ENCODE results near the gene KRTAP9-7.
A peak's percentile ranks its signal among the peaks of the same experiment; 100 is the strongest.

KRTAP9-7 gene

DNA sequence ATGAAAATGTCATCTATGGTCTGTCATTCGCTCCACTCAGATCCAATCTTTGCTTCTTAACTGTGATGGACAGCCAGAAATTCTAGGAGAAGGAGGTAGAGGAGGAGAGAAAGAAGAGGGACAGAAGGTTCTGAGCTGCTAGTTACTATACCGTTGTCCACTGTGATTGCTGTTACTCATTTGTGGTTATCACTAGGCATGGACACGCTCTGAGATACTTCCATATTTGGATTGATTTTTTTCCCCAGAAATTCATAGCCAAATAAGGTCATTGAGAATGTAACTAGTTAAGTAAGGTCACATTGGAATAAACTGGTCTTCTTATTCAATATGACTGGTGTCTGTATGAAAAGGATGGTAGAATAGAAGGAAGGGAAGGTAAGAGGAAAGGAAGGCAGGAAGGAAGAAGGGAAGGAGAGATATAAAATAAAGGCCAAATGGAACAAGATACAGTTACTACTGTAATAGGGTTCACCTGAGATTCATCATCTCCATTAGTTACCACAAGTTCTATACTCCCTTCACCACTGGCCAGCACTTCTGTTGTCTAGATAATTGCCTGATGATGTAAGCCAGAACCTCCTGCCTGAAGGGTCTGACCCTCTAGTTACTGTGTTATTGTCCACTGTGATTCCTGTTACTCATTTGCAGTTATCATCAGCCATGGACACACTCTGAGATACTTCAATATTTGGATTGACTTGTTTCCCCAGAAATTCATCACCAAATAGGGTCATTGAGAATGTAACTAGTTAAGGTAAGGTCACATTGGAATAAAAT lies 2.9 kb downstream of the KRTAP9-7 start:
- no peak for DNase-seq

DNA sequence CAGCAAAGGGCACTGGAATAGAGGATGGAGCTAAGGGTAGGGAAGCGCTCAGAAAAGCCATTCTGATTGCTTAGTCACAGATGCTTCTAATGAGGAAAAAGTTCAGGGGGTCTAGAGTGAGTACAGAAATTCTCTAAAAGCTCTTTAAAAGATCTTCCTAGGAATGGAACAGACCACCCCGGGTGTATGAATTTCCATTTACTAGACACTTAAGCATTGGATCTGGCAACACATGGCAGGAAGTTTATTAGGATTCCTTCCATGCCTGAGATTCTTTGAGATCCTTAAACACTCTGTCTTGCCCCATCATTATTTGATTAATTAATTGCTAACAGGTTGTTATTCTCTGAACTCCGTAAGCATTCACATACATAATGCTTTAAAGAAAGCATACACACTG lies 8.5 kb downstream of the KRTAP9-7 start:
- DNase-seq = no peak

DNA sequence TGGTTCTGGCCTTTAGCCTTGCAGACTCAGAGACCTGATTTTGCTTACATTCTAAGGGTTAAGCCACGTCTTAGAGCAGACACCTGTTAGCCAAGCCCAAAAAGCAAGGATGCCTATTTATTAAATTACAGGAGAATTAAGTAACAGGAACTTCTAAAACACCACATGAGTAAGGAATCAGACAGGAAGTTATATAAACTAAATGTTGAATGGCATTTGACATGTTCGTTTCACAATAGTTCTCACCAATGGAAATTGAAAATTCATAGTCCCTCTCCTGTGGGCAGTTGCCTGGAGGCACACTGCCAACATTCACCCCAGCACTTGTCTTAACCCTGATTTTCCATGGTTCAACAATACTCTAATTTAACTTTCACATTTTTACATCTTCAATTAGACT lies 9.0 kb downstream of the KRTAP9-7 start:
- DNase-seq = no peak

DNA sequence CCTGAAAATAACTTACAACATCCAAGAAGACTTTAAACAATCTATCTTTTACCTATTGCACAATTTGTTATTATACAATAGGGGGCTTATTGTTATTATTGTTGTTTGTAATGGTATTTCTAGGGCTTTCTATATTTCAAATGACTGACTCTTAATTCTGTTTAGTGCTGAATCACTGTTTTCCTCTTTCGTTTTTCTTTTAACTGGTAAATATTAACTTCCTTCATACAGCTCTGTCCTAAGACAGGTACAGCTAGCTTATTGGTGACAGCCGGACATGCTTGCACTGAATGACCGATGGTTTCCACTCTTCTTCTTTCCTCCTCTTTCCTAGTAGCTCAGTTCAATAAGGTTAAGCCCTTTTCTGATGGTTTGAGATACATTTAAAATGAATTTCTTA lies 11.6 kb downstream of the KRTAP9-7 start:
- no peak for DNase-seq

DNA sequence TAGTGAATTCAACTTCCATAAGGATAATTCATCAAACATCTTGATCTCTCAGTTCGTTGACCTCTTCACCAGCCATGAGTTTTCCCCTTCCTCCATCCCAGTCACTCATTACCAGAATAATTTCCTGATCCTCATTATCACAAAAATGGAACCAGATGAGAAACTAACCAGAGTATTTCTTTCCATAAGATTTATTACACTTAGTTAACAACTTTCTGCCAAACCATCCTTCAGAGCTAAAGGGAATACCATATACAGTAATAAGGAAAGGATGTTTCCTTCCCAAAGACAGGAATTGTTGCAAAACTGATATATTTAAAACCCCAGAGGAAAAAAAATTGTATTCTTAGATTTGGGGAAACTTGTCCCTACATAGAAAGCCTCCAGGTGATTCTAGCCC lies 18.5 kb downstream of the KRTAP9-7 start:
- DNase-seq = no peak

DNA sequence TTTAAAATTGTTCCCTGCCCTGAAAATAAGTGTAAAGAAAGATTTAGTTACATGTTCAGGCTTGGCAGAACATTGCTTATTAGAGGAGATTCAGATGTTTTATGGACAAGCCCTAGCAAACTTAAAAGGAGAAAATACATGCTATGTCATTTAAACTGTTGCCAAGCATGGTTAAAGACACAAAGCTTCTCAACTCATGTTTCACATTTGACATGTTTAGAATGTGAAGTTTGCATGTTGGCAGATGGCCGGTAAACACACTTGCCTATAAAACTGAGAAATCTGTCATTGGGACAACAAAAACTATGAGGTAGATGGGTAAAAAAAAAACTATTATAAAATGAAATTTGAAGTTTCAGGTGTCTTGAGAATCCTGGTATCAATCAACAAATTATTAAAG lies 21.3 kb downstream of the KRTAP9-7 start:
- no peak for DNase-seq

DNA sequence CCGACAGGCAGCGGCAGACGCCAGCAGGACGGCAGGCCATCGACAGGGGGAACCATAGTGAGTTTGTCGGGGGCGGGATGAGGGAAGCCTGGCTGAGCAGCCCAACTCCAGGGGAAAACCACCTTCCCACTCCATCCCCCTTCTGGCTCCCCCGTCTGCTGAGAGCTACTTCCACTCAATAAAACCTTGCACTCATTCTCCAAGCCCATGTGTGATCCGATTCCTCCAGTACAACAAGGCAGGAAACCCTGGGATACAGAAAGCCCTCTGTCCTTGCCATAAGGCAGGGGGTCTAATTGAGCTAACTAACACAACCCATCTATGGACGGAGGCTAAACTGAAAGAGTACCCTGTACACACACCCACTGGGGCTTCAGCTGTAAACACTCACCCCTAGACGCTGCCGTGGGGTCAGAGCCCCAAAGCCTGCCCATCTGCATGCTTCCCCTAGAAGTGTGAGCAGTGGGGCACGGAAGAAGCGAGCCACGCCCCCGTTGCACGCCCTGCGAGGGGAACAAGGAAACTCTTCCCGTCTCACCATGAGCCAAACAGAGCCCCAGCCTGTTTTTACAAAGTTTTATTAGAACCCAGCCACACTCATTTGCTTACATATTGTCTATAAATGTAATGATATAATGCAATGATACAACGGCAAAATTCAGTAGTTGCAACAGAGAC lies 23.1 kb downstream of the KRTAP9-7 start:
- DNase-seq = no peak

DNA sequence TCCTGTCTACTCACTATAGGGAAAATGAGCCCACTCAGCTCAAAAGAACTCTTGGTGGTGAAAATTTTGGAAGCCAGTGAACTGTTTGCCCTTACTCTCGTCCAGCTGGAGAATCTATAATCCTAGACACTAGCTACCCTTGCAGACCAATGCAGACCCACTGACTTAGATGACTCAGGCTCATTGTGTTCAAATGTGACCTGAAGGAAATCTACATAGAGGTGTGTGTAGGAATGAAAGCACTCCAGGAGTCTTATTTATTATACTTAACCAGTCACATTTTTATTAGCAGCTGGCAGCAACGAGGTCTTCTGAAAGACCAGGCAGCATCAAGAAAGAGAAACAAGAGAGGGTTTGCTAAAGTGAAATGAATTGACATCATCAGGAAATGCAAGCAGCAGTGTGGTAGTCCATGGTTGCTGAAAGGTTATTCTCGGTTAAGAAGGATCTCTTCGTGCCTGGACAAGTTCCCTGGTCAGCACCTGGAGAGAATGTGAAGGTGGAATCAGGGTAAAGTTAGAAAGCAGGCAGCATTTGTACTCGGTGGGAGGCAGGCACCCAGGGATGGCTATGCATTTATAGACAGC lies 25.8 kb downstream of the KRTAP9-7 start:
- DNase-seq = no peak

DNA sequence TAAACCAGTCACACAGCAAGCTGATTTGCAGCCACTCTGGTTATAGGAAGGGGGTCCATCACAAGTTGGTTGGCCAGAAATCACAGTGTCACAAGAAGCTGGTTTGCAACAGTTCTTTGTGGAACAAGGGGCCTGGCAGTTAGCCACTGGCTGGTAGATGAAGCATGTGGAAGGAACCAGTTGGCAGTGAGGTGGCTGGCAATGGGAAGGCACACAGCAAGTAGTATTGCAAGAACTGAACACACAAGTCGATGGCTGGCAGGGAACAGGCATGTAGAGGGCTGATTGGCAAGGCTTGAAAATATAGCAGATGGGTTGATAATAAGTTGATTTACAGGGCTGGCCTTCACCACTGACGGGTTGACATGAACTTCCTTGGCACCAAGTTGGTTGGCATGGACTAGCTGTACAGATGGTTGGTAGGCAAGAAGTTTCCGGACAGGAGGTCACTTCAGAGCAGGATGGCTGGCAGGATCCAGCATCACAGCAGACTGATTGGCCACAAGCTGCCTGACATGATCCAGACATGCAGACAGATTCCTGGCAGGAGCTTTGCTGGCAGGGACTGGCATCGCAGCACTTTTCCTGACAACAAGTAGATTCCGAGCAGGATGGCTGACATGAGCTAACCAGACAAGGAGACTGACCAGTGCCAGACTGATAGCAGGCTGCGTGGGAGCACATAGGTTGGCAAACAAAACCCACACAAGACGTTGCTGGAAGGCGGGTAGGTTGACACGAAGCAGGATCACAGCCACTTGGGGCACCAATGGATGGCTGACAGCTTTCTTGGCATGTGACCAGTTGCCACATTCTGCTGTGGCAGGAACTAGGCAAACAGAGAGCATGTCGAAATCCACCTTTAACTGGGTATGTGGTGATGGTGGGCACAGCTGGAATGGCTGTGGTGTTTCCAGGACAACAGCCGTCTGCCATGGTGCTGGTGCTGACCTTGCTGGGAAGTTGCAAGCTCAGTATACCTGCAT lies 26.7 kb downstream of the KRTAP9-7 start, which contains the start of gene KRTAP29-1:
Gene KRTAP29-1 (minus strand): TSS at position 936 of the 986 bp plus-strand sequence. CDS start 0 bp downstream, at position 936.
- DNase-seq = no peak

DNA sequence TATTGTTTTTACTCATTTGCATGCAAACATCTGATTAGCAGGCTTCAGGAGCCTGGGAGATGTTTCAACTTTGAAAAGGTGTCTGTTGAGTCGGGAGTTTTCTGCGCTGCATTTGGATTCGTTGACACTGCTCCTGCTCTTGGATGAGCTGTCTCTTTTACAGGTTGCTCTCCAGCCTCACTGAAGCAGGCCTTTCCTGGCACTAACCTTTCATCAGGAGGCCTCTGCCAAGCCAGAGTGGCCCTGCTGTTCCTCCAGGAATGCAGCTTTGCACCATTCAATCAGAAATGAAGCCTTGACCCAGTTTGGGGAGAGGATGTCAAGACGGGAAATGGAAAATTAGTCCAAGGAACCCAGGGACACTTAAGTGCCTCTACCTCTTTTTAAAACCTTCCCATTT lies 27.5 kb downstream of the KRTAP9-7 start:
- no peak for DNase-seq

DNA sequence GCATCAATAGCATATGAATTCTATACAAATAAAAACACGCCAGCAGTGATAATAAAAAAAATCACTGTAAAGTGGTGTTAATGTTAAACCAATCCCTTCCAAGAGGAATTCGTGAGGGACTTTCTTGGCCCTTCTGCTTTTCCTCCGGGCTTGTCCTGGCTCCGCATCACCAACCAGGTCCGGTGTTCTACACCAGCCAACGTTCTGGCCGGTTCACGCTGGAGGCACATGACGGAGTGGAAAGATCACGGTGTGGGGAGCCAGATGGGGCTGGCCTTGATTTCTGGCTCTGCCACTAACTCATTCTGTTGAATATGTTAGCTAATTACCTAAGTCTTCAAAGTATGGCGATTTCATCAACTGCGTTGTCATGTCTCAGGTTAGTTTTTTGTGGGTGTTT lies 28.6 kb downstream of the KRTAP9-7 start:
- no peak for DNase-seq

DNA sequence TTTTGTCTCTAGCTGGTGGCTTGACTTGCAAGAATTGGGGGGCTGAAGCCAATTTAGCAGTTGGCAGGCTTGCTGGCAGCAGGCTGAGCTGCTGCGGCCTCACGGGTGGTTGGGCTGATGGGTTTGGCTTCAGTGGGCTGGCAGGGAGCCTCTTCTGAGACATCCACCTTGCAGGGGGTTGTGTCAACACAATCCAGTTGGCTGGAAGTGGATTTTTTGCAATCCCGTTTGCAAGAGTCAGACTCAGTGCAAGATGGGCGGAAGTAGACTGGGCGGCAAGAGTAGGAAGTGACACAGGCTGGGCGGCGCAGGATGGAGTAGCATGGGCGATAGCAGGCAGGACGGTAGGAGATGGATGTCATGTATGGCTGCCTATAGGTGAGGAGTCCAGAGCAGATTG lies 32.1 kb downstream of the KRTAP9-7 start:
- DNase-seq = no peak

DNA sequence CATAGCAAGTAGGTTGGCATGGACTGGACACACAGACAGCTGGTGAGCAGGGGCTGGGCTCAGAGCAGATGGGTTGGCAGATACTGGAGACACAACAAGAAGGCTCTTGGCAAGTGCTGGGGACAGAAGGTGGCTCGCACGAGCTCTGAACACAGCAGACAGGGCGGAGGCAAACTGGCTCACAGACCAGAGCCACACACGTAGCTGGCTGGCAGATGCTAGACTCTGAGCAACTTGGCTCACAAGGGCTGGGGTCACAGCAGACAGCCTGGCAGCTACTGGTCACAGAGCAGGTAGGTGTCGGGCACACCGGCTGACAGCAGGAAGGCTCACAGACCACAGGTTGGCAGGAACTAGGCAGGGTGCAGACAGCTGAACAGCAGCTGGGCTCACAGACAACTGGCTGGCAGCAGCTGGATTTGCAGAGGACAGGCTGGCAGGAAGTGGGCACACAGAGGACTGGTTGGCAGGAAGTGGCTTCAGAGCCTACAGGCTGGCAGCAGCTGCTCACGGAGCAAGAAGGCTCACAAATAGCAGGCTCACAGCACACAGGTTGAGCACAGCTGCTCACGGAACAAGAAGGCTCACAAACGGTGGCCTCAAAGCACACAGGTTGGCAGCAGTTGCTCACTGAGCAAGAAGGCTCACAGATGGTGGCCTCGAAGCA lies 32.9 kb downstream of the KRTAP9-7 start:
- peak in 1 of 2 experiments; percentile 11 for DNase-seq

DNA sequence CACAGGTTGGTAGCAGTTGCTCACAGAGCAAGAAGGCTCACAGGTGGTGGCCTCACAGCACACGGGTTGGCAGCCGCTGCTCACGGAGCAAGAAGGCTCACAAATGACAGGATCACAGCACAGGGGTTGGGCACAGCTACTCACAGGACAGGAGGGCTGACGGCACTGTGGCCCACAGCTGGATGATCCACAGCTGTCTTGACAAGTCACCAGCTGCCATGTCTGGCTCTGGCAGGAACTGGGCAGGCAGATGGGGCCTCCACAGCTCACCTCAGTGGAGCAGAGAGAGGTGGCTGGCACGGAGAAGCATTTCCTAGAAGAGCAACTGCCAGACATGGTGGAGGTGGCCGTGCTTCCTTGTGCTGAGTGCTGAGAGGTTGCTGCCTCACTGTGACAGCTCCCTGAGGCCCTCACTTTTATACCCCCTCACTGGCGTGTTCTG lies 33.4 kb downstream of the KRTAP9-7 start, which contains the start of gene KRTAP16-1:
Gene KRTAP16-1 (minus strand): TSS at position 392 of the 442 bp plus-strand sequence. CDS start 56 bp downstream, at position 336.
- DNase-seq = no peak

DNA sequence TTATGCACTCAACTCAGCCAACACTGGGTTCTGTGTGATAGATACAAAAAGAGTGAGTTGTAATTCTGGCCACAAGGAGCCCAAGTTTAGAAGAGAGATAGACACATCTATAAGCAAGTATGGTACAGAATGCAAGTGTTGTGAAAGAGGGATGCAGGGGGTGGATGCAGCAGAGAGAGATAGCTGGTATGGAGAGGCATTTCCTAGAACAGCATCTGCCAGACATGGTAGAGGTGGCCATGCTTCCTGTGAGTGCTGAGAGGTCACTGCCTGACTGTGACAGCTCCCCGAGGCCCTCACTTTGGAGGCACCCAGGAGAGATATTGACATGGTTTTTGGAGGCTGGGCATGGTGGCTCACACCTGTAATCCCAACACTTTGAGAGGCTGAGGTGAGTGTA lies 35.6 kb downstream of the KRTAP9-7 start:
- no peak for DNase-seq

DNA sequence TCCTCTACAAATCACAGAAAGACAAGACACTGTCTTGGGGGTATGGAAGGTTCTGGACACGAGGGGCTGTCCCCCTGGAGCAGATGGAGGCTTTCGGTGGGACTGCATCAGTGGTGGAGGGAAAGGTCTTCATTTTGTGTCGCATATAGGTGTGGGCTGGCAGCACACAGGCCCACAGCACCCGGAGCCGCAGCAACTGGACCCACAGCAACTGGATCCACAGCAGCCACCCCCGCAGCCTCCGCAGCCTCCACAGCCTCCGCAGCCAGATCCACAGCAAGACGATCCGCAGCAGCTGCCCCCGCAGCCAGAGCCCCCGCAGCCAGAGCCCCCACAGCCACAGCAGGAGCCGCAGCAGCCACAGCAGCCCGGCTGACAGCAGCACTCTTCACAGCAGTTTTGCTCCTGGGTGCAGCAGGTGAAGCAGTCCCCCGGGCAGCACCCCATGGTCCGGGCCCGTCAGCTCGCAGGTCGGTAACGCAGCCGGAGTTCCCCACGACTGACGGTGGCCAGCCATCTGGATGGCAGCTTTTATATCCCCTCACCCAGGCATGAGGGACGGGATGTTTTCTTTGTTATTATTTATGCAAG lies 39.8 kb downstream of the KRTAP9-7 start, which contains the start of gene KRTAP17-1:
Gene KRTAP17-1 (minus strand): TSS at position 507 of the 591 bp plus-strand sequence. CDS start 60 bp downstream, at position 447.
- DNase-seq = no peak

DNA sequence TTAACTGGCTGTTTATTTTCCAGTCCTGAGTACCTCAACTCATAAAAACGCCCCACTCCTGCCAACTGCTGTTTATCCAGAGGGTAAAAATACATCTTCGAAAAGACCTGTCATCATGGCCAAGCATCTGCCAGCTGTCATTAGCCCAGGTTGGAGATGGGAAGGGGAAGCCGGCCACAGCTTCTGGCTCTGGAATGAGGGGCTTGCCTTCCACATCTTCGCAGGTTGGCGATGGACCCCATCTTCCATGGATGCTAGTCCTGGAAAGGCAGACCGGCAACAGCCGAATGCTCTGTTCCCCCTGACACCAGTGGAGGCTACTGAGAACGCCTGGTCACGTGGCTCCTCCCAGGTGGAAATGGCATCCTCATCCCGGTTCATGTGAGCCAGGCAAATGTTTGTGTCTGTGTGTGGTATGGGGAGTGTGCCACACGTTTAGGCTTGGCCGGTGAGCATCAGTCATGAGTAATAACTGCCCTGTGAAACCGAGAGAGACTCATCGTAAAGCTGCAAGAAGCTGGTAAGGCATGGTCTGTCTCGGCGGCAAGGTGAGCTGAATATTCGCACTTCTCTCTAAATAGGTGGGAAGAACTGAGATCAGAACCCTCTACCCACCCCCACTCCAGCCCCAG lies 40.4 kb downstream of the KRTAP9-7 start:
- no peak for DNase-seq

DNA sequence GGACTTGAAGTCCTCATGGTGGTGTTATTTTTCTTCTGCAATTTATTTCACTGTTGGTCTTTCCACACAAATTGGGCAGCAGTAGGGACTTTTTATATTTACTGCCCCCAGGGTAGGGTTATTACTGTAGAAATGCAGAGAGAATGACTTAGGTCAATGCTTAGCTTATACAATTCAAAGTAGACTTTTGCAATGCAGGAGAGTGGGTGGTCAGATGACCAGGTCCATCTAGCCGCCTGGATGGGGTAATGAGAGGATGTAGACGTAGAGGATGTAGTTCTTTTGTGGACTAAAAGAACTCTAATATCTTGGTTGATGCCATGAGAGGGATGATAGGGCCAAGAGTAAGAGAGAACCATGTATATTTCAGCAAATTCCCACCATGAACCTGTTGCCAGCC lies 42.7 kb downstream of the KRTAP9-7 start:
- no peak for DNase-seq

DNA sequence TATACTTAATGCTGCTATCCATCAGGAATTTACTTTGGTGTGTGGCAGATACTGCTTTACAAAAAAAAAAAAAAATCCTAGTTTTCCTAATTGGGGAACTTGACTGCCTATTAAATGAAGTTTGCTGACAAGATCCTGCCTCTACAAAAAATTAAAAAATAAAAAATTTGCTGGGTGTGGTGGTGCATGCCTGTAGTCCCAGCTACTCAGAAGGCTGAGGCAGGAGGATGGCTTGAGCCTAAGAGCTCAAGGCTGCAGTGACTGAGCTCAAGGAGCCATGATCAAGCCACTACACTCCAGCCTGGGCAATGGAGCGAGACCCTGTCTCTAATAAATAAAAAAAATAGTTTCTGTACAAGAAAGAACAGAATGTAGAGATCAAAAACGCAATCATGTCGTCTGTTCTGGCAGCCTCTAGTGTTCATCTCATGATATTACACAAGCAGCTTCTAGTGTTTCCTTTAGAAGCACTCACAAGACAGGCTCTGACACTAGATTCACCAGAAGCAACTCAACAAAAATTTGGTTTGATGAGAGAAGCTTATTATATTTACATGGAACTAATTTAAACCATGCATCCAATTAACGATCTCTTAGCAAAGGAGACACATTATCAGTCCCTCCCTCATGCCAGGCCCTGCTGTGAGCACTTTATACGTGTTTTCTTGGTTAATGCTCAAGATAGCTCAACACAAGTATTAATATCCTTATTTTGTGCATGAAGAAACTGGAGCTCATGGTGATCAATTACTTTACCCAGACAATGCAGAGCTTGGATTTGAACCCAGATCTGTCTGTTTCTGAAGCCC lies 46.8 kb downstream of the KRTAP9-7 start:
- DNase-seq = peak; percentile 69 to 73
